HepG2 (cell line): Measurements from ENCODE around the gene GPR17. TPM values are rescaled to one million over a fixed set of nuclear protein-coding genes. Genes with fewer than 3 reads are reported as not detected.
A peak's percentile ranks its signal among the peaks of the same experiment; 100 is the strongest.

Experiments used
- CAMTA2 ChIP-seq: sonication (generic); formaldehyde crosslinking; IDR thresholded peaks from 2 replicates; pipeline ENCODE4 v1.4.0; 2020; ENCODE audit warnings: mild to moderate bottlenecking, missing genetic modification reagents, borderline replicate concordance
- GATA4 ChIP-seq: sonication (generic); IDR thresholded peaks from 2 replicates; pipeline ENCODE4 v1.6.1; 2016; ENCODE audit warnings: antibody characterized with exemption, low read depth, borderline replicate concordance
- GPN1 ChIP-seq: sonication (generic); formaldehyde crosslinking; IDR thresholded peaks from 2 replicates; pipeline ENCODE4 v1.5.1; 2020; ENCODE audit warnings: missing genetic modification reagents, borderline replicate concordance
- PRDM4 ChIP-seq: sonication (generic); formaldehyde crosslinking; IDR thresholded peaks from 2 replicates; pipeline ENCODE4 v1.9.0; 2021; ENCODE audit warnings: missing genetic modification reagents, borderline replicate concordance
- SCMH1 ChIP-seq: sonication (generic); formaldehyde crosslinking; IDR thresholded peaks from 2 replicates; pipeline ENCODE4 v1.9.0; 2021; ENCODE audit warnings: missing genetic modification reagents, mild to moderate bottlenecking, borderline replicate concordance
- SMC3 ChIP-seq: IDR thresholded peaks from 2 replicates; pipeline ENCODE4 v1.6.1; 2011; ENCODE audit warnings: low read length, improper control_type of control experiment
- SNAPC5 ChIP-seq: sonication (generic); formaldehyde crosslinking; IDR thresholded peaks from 2 replicates; pipeline ENCODE4 v1.8.1; 2023; ENCODE audit warnings: mild to moderate bottlenecking, missing genetic modification reagents, borderline replicate concordance
- SOX13 ChIP-seq, 3 experiments: fragments of 450-650 bp in 1 of 3; sonication (generic) in 1 of 3; formaldehyde crosslinking in 1 of 3; IDR thresholded peaks in 2 of 3; conservative IDR thresholded peaks in 1 of 3; 2 replicates each; pipeline versions ENCODE4 v1.5.0 to v1.6.1; 2016 to 2020; ENCODE audit warnings: antibody characterized with exemption in 1 of 3, mild to moderate bottlenecking in 1 of 3, missing compliant biosample characterization in 1 of 3, missing genetic modification reagents in 1 of 3, moderate library complexity in 1 of 3
- U2AF1 ChIP-seq: fragments of 200-400 bp; formaldehyde crosslinking; optimal IDR thresholded peaks from 2 replicates; pipeline ENCODE3; 2017; ENCODE audit warnings: mild to moderate bottlenecking, low read depth, low read length
- ZIK1 ChIP-seq: sonication (generic); formaldehyde crosslinking; IDR thresholded peaks from 2 replicates; pipeline ENCODE4 v1.5.0; 2020; ENCODE audit warnings: mild to moderate bottlenecking, low read depth, missing genetic modification reagents, borderline replicate concordance
- ZNF569 ChIP-seq: sonication (generic); formaldehyde crosslinking; IDR thresholded peaks from 2 replicates; pipeline ENCODE4 v1.5.0; 2020; ENCODE audit warnings: mild to moderate bottlenecking, missing genetic modification reagents, moderate library complexity, borderline replicate concordance
- ZNF768 ChIP-seq: sonication (generic); formaldehyde crosslinking; IDR thresholded peaks from 2 replicates; pipeline ENCODE4 v1.4.0; 2020; ENCODE audit warnings: missing genetic modification reagents
- ZNF770 ChIP-seq: sonication (generic); formaldehyde crosslinking; IDR thresholded peaks from 2 replicates; pipeline ENCODE4 v1.5.0; 2020; ENCODE audit warnings: mild to moderate bottlenecking, missing genetic modification reagents
- polyA plus RNA-seq, 8 experiments: library from polyadenylated mRNA; depleted of rRNA in 3 of 8; stranded (reverse) in 7 of 8; unstranded in 1 of 8; fragments of >200 nt; fragmentation: Illumina TruSeq in 4 of 8; extraction: Trizol in 4 of 8; gene quantifications; 2 replicates each; pipeline versions ENCODE4 v1.2.1 to v1.2.3, GENCODE V29; 2011 to 2016; ENCODE audit warnings: low read depth in 4 of 8, missing spikeins in 1 of 8, mixed read lengths in 1 of 8; ENCODE audit not compliant: insufficient read depth in 1 of 8
- total RNA-seq, 5 experiments: library from RNA; depleted of rRNA; stranded (reverse); fragments of >200 nt; fragmentation: Illumina TruSeq; extraction: Trizol; gene quantifications; 2 replicates each; pipeline ENCODE4 v1.2.3, GENCODE V29; 2016; ENCODE audit warnings: low read depth in 1 of 5
- TF ChIP-seq, protein P1 (sequence below): sonication (generic); formaldehyde crosslinking; IDR thresholded peaks from 2 replicates; pipeline ENCODE4 v1.5.0; 2020; ENCODE audit warnings: missing genetic modification reagents
- TF ChIP-seq, protein P2 (sequence below): sonication (generic); formaldehyde crosslinking; IDR thresholded peaks from 2 replicates; pipeline ENCODE4 v1.4.0; 2020; ENCODE audit warnings: mild to moderate bottlenecking, missing genetic modification reagents

Gene GPR17
- total and polyA plus RNA-seq, 2 of the 13 experiments (the other 11 are each of a cell fraction or from before 2014, with no cell fraction given) = not detected

- no peak for TF ChIP-seq PRDM4
- TF ChIP-seq, protein P1, sequence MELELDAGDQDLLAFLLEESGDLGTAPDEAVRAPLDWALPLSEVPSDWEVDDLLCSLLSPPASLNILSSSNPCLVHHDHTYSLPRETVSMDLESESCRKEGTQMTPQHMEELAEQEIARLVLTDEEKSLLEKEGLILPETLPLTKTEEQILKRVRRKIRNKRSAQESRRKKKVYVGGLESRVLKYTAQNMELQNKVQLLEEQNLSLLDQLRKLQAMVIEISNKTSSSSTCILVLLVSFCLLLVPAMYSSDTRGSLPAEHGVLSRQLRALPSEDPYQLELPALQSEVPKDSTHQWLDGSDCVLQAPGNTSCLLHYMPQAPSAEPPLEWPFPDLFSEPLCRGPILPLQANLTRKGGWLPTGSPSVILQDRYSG = no peak
- TF ChIP-seq SCMH1 (CRISPR knock-in tag) = no peak
- TF ChIP-seq GATA4 = no peak
- peak; percentile 81 for TF ChIP-seq ZNF768
- no peak for TF ChIP-seq GPN1 (CRISPR knock-in tag)
- TF ChIP-seq ZNF569 = no peak
- TF ChIP-seq SMC3 = peak; percentile 94
- TF ChIP-seq ZNF770 (CRISPR knock-in tag) = peak; percentile 48; the same call in 1 of the 2 replicates
- TF ChIP-seq SOX13 (IDR thresholded peaks at IDR 0.05) = no peak
- TF ChIP-seq SOX13 (CRISPR knock-in tag; conservative IDR thresholded peaks at IDR 0.05 in 1 of 2, IDR thresholded peaks at IDR 0.05 in 1 of 2) = no peak
- TF ChIP-seq, protein P2, sequence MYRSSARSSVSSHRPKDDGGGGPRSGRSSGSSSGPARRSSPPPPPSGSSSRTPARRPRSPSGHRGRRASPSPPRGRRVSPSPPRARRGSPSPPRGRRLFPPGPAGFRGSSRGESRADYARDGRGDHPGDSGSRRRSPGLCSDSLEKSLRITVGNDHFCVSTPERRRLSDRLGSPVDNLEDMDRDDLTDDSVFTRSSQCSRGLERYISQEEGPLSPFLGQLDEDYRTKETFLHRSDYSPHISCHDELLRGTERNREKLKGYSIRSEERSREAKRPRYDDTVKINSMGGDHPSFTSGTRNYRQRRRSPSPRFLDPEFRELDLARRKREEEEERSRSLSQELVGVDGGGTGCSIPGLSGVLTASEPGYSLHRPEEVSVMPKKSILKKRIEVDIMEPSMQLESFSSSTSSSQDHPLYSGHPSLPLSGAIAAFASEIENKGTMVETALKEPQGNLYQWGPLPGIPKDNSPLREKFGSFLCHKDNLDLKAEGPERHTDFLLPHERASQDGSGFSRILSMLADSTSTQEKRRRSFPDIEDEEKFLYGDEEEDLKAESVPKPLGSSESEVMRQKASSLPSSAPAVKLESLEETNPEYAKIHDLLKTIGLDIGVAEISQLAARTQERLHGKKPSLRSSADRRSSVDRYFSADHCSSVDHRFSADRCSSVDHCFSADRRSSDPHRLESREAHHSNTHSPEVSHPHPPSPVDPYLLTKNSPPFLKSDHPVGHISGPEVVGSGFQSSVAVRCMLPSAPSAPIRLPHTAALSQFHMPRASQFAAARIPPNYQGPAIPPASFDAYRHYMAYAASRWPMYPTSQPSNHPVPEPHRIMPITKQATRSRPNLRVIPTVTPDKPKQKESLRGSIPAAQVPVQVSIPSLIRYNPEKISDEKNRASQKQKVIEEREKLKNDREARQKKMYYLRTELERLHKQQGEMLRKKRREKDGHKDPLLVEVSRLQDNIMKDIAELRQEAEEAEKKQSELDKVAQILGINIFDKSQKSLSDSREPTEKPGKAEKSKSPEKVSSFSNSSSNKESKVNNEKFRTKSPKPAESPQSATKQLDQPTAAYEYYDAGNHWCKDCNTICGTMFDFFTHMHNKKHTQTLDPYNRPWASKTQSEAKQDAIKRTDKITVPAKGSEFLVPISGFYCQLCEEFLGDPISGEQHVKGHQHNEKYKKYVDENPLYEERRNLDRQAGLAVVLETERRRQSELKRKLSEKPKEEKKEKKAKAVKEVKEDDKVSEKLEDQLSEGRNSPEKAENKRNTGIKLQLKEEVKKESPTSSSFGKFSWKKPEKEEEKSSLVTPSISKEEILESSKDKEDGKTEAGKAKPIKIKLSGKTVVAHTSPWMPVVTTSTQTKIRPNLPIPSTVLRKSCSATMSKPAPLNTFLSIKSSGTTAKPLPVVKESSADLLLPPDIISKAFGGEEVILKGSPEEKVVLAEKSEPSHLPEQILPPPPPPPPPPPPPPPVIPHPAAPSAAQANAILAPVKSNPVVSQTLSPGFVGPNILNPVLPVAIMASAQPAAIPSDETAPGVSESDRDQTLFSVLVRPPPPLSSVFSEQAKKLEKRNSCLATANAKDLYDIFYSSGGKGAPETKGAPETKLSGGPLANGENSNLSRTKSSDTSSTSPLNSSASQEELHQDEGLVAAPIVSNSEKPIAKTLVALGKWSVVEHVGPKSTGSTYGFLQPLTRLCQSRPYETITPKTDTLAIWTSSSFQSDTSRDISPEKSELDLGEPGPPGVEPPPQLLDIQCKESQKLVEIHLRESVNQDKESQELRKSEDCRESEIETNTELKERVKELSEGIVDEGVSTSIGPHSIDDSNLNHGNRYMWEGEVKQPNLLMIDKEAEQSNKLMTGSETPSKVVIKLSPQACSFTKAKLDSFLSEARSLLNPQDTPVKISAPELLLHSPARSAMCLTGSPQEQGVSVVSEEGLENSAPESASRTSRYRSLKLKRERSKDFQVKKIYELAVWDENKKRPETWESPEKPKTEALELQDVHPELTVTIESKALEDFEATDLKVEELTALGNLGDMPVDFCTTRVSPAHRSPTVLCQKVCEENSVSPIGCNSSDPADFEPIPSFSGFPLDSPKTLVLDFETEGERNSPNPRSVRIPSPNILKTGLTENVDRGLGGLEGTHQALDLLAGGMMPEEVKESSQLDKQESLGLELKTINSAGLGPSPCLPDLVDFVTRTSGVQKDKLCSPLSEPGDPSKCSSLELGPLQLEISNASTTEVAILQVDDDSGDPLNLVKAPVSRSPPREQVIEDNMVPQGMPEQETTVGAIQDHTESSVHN = no peak
- no peak for TF ChIP-seq ZIK1 (CRISPR knock-in tag)
- no peak for TF ChIP-seq U2AF1
- no peak for TF ChIP-seq CAMTA2
- TF ChIP-seq SNAPC5 (CRISPR knock-in tag) = no peak
Observed at GRCh38 chr2:127649684-127650040, 3.7 kb downstream of the GPR17 start (continued).
